T-helper 17 cell (primary cell): ENCODE measurements around the gene MRGPRG. TPM values are rescaled to one million over a fixed set of nuclear protein-coding genes. Genes with fewer than 3 reads are reported as not detected.

Experiments used
- ATAC-seq: fragments of 150-1000 bp; cut with Tn5 transposase; 2 replicates; pipeline ENCODE4 v1.10.0; 2021; ENCODE audit warnings: mild to moderate bottlenecking, moderate library complexity
- DNase-seq, 3 donors: peaks; one replicate each; pipeline versions ENCODE4 v3.0.0 to v3.0.0-alpha.2; 2020 to 2021
- H3K9me3 ChIP-seq: one replicate; pipeline ENCODE4 v1.7.0; 2013; ENCODE audit warnings: low read length, mild to moderate bottlenecking; ENCODE audit not compliant: control insufficient read depth, poor library complexity, severe bottlenecking
- H3K27ac Mint-ChIP-seq: one replicate; pipeline ENCODE4 v1.8.0; 2022; ENCODE audit warnings: mild to moderate bottlenecking, moderate library complexity, mixed read lengths
- H3K27me3 Mint-ChIP-seq: one replicate; pipeline ENCODE4 v1.8.0; 2022; ENCODE audit warnings: mixed read lengths
- H3K36me3 Mint-ChIP-seq: one replicate; pipeline ENCODE4 v1.8.0; 2022; ENCODE audit warnings: low read depth, mixed read lengths
- H3K4me1 Mint-ChIP-seq: one replicate; pipeline ENCODE4 v1.8.0; 2022; ENCODE audit warnings: mild to moderate bottlenecking, mixed read lengths
- H3K4me3 Mint-ChIP-seq: one replicate; pipeline ENCODE4 v1.8.0; 2022; ENCODE audit warnings: mild to moderate bottlenecking, moderate library complexity, mixed read lengths
- total RNA-seq, 4 donors: library from RNA in 2 of 4; stranded (reverse) in 2 of 4; gene quantifications; one replicate each; pipeline ENCODE4 v1.2.3 and lab custom pipeline; 2022 to 2026

MRGPRG gene
- total RNA-seq, 2 donors from 2014 or later, result not detected

DNA sequence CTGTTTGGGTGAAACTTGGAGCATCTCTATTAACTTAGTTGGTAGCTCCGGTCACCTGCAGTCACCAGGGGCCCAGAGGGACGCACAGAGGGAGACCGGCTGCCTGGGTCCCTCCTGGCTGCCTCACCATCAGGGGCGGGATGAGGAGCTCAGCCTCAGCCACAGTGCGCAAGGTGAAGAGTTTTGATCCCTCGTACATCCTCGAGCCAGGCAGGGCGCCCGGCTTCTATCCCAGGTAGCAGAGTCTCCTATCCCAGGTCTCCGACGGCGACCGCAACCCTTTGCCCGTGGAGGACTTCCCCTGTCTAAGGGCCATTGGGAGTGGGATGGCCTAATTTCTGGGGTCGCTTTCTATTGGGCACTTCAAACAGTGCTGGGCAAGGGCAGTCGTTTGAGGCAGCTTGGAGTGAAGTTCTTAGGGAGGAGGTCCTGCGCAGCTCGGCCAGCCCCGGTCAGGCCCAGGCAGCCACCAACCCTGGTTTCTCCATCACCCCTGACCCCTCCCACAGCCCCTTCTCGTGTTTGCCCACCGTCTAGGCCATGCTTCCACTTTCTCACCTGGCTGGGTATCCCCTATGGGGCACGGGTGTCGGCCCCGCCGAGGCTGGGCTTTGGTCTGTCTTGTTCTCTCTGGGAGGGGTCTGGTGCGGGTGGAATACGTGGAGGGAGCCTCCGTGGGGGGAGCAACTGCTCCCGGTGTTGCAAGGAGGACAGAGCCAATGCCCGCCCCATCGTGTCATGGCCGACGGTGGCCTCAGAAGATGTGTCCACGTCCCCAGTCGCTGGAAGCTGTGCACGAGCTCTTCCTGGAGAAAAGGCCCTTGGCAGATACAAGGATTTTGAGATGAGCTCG lies 3.6 kb upstream of the MRGPRG start:
- H3K36me3 Mint-ChIP-seq, result peaks cover 3% of the 10 kb centered on the region
- H3K4me1 Mint-ChIP-seq, result peaks cover 7% of the 10 kb centered on the region
- ATAC-seq (no peak), DNase-seq (no peak)
- no peak overlapping the region for H3K4me3 Mint-ChIP-seq
- peaks cover 64% of the 10 kb centered on the region for H3K27me3 Mint-ChIP-seq
- no peak overlapping the region for H3K27ac Mint-ChIP-seq
- H3K9me3 ChIP-seq, result no peaks in the 10 kb centered on the region

- no peaks in the 10 kb centered on the region for H3K9me3 ChIP-seq
- no peak for DNase-seq
- Mint-ChIP-seq H3K27ac (no peak overlapping the region), H3K4me3 (no peak overlapping the region), H3K4me1 (peaks cover 14% of the 10 kb centered on the region), H3K27me3 (peaks cover 62% of the 10 kb centered on the region), H3K36me3 (peaks cover 5% of the 10 kb centered on the region)
- ATAC-seq, result no peak
Measured at GRCh38 chr11:3221408-3222002, 2.9 kb upstream of the MRGPRG start.

- Mint-ChIP-seq H3K27ac (no peak overlapping the region), H3K27me3 (peaks cover 56% of the 10 kb centered on the region), H3K36me3 (peaks cover 5% of the 10 kb centered on the region), H3K4me3 (no peak overlapping the region), H3K4me1 (peaks cover 14% of the 10 kb centered on the region)
- no peaks in the 10 kb centered on the region for H3K9me3 ChIP-seq
- ATAC-seq (no peak), DNase-seq (no peak)
Measured at GRCh38 chr11:3220521-3221407, 2.2 kb upstream of the MRGPRG start.

DNA sequence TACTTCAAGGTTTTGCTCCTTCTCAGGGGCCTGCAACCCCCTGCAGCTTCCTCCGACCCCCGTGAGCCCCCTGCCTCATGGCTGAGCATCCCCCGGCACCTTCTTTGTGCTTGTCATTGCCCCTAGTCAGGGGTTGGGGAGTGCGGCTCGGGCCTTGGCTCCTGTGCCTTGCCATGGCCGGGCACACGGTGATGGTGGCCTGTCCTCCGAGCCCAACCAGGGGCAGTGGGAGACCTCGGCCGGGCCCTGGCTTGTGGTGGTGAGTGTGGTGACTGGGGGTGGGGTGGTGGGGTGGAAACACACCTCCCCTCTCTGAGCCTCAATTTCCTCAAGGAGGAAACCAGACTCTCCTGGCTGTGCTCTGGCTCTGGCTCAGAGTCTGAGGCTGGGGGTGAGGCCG lies 1.5 kb upstream of the MRGPRG start:
- H3K27ac Mint-ChIP-seq, result no peak overlapping the region
- peaks cover 5% of the 10 kb centered on the region for H3K36me3 Mint-ChIP-seq
- DNase-seq (no peak), ATAC-seq (no peak)
- peaks cover 14% of the 10 kb centered on the region for H3K4me1 Mint-ChIP-seq
- peaks cover 63% of the 10 kb centered on the region for H3K27me3 Mint-ChIP-seq
- H3K9me3 ChIP-seq, result no peaks in the 10 kb centered on the region
- H3K4me3 Mint-ChIP-seq, result no peak overlapping the region

DNA sequence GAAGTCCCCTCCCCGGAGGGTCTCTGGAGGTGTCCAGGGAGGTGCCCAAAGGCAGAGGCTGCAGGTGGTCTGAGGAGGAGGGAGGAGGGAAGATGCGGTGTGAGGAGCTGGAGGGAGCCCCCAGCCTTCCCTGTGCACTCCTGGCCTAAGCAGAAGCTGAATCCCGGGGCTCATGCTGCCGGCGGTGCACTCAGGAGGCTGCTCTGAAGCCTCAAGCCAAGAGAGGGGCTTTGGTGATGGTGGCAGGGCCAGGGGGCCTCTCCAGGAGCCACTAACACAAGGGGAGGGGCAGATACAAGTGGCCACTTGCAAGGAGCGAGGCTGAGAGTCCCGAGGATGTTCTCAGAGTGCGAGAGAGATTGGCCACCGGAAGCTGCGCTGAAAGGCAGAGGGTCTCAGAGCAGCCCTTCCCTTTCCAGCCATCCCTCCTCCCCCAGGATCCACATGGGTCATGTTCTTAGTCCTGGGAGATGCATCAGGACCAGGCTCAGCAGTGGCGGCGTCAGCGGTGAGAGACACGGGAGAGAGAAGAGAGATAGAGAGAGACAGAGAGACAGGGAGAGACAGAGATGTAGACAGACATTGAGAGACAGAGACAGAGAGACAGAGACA lies 774 bp upstream of the MRGPRG start:
- Mint-ChIP-seq H3K36me3 (peaks cover 5% of the 10 kb centered on the region), H3K4me1 (peaks cover 14% of the 10 kb centered on the region), H3K27ac (no peak overlapping the region), H3K4me3 (no peak overlapping the region), H3K27me3 (peaks cover 61% of the 10 kb centered on the region)
- ATAC-seq (no peak), DNase-seq (no peak)
- H3K9me3 ChIP-seq, result no peaks in the 10 kb centered on the region

GRCh38 chr11:3217818-3218482 lies 663 bp downstream of the MRGPRG start:
- Mint-ChIP-seq H3K4me1 (peaks cover 14% of the 10 kb centered on the region), H3K36me3 (peaks cover 5% of the 10 kb centered on the region), H3K4me3 (no peak overlapping the region), H3K27me3 (peaks cover 57% of the 10 kb centered on the region), H3K27ac (no peak overlapping the region)
- no peaks in the 10 kb centered on the region for H3K9me3 ChIP-seq
- DNase-seq (peak in 2 of 3 donors; percentile 6 to 7), ATAC-seq (no peak)

- H3K27me3 Mint-ChIP-seq, result peaks cover 41% of the 10 kb centered on the region
- DNase-seq, result peak in 2 of 3 donors; percentile 0 to 1
- peaks cover 5% of the 10 kb centered on the region for H3K36me3 Mint-ChIP-seq
- no peak overlapping the region for H3K27ac Mint-ChIP-seq
- H3K4me3 Mint-ChIP-seq, result no peak overlapping the region
- no peaks in the 10 kb centered on the region for H3K9me3 ChIP-seq
- ATAC-seq, result no peak
- H3K4me1 Mint-ChIP-seq, result peaks cover 11% of the 10 kb centered on the region
Measured at GRCh38 chr11:3216027-3216525, 2.5 kb downstream of the MRGPRG start.

DNA sequence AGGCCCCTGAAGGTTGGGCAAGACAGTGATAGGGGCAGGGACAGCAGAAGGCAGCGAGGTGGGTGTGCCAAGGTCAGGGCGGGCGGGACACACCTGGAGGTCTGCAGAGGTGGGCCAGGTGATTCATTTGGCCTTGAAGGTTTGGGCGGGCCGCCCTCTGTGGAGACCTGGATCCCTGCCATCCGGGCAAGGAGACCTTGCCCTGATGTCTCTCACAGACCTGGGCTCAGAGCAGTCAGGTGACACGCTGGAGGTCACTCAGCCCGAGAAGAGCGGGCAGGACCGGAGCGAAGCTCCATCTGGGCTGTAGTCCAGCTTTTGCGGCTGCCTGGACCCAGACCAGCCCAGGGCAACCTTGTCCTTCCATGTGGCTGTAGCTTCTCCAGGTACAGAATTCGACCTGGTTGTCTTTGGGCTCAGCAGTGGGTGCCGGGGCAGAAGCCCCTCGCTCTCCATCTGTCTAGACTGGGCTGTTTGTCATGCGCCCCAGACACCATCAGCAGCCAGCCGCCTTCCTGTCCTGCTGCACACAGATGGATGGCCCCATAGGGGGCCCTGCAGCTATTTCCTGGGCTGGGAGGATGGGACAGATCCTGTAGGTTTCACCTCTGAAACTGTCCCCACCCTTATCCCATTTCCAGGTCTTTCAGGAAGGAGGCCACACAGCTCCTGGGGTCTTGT lies 3.1 kb downstream of the MRGPRG start:
- H3K9me3 ChIP-seq, result no peaks in the 10 kb centered on the region
- no peak for ATAC-seq
- Mint-ChIP-seq H3K27me3 (peaks cover 37% of the 10 kb centered on the region), H3K4me1 (peaks cover 11% of the 10 kb centered on the region), H3K4me3 (no peak overlapping the region), H3K27ac (no peak overlapping the region), H3K36me3 (peaks cover 5% of the 10 kb centered on the region)
- peak in 1 of 3 donors; percentile 4 for DNase-seq

- H3K27ac Mint-ChIP-seq, result no peak overlapping the region
- no peak for ATAC-seq
- DNase-seq, result no peak
- H3K4me1 Mint-ChIP-seq, result peaks cover 7% of the 10 kb centered on the region
- H3K27me3 Mint-ChIP-seq, result peaks cover 32% of the 10 kb centered on the region
- H3K36me3 Mint-ChIP-seq, result peaks cover 3% of the 10 kb centered on the region
- no peaks in the 10 kb centered on the region for H3K9me3 ChIP-seq
- H3K4me3 Mint-ChIP-seq, result no peak overlapping the region
Measured at GRCh38 chr11:3214420-3214699, 4.3 kb downstream of the MRGPRG start.

GRCh38 chr11:3213659-3214419 lies 4.8 kb downstream of the MRGPRG start:
- DNase-seq, result peak in 1 of 3 donors; percentile 4

DNA sequence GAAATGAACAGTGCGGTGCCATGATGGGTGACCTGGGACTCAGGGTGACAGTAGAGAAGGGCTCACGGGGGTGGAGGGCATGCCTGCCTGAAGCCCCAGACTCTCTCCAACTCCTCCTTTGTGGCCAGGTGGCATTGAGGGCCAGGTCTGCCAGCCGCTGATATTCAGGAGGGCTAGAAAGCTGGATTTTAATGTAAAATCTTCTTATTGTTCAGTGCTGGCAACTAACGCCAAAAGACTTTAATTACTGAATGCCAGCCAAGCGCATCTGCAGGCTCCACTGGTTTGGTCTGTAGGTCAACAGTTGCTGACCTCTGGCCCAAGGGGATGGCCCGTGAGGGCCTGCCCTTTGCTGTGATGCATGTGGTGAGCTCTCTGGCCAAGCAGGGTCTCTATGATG lies 10.3 kb downstream of the MRGPRG start:
- Mint-ChIP-seq H3K4me3 (no peak overlapping the region), H3K27ac (no peak overlapping the region), H3K27me3 (no peaks in the 10 kb centered on the region), H3K36me3 (no peaks in the 10 kb centered on the region), H3K4me1 (no peaks in the 10 kb centered on the region)
- H3K9me3 ChIP-seq, result no peaks in the 10 kb centered on the region
- ATAC-seq (no peak), DNase-seq (peak in 1 of 3 donors; percentile 4)

More at GRCh38 chr11:3213659-3214419, 4.8 kb downstream of the MRGPRG start:
- Mint-ChIP-seq H3K36me3 (peaks cover 3% of the 10 kb centered on the region), H3K4me3 (no peak overlapping the region), H3K4me1 (peaks cover 7% of the 10 kb centered on the region), H3K27me3 (peaks cover 27% of the 10 kb centered on the region), H3K27ac (no peak overlapping the region)
- ATAC-seq, result no peak
- H3K9me3 ChIP-seq, result no peaks in the 10 kb centered on the region
